Right atrium auricular region (tissue), 2 donors: ENCODE results near the gene UBR1. TPM values are rescaled to one million over a fixed set of nuclear protein-coding genes. Genes with fewer than 3 reads are reported as not detected.

ENCODE experiments used
- DNase-seq: peaks from one replicate; pipeline ENCODE4 v3.0.0-alpha.2; 2019; ENCODE audit warnings: low spot score
- H3K27ac ChIP-seq, 2 donors: fragments of 200-600 bp; sonication (generic); 1 replicate in 1 of 2; 2 replicates in 1 of 2; pipeline ENCODE4 v1.5.1; 2016 to 2019
- H3K27me3 ChIP-seq, 2 donors: fragments of 200-600 bp; sonication (generic); one replicate each; pipeline versions ENCODE4 v1.5.1 to v1.6.0; 2017 to 2019
- H3K36me3 ChIP-seq: fragments of 200-600 bp; sonication (generic); one replicate; pipeline ENCODE4 v1.5.1; 2016
- H3K4me1 ChIP-seq, 2 donors: fragments of 200-600 bp; sonication (generic); one replicate each; pipeline versions ENCODE4 v1.5.1 to v1.6.0; 2017 to 2019
- H3K4me3 ChIP-seq, 2 donors: fragments of 200-600 bp; sonication (generic); 1 replicate in 1 of 2; 2 replicates in 1 of 2; pipeline ENCODE4 v1.5.1; 2017 to 2019; ENCODE audit warnings: mild to moderate bottlenecking in 1 of 2, moderate library complexity in 1 of 2
- H3K9me3 ChIP-seq, 2 donors: fragments of 200-600 bp; sonication (generic); one replicate each; pipeline ENCODE4 v1.5.1; 2019
- CTCF ChIP-seq, 2 donors: fragments of 200-600 bp; sonication (generic); IDR thresholded peaks; one replicate each; pipeline ENCODE4 v1.5.1; 2019; ENCODE audit warnings: antibody characterized with exemption in 2 of 2
- total RNA-seq, 2 donors: library from RNA; depleted of rRNA; stranded (reverse); fragments of >200 nt; gene quantifications; one replicate each; pipeline ENCODE4 v1.1.0, GENCODE V29; 2016

Gene UBR1
- total RNA-seq, 2 donors from 2014 or later = 20.0 to 21.0 TPM

GRCh38 chr15:42919308-42919707 is 186.5 kb downstream of the UBR1 start:
- Histone ChIP-seq H3K27me3 (no peaks in the 10 kb centered on the region), H3K27ac (peak overlapping the region; percentile 95), H3K36me3 (no peaks in the 10 kb centered on the region), H3K4me3 (peak overlapping the region; percentile 99 to 100), H3K4me1 (peaks cover 0 to 29% of the 10 kb centered on the region in 2 donors), H3K9me3 (no peaks in the 10 kb centered on the region)
- DNase-seq = no peak
- no peak for TF ChIP-seq CTCF (IDR thresholded peaks at IDR 0.05)

GRCh38 chr15:42918047-42918446 is 187.8 kb downstream of the UBR1 start:
- Histone ChIP-seq H3K4me3 (no peak overlapping the region), H3K27me3 (no peaks in the 10 kb centered on the region), H3K36me3 (no peaks in the 10 kb centered on the region), H3K27ac (no peak overlapping the region), H3K4me1 (peaks cover 0 to 29% of the 10 kb centered on the region in 2 donors), H3K9me3 (no peaks in the 10 kb centered on the region)
- no peak for TF ChIP-seq CTCF (IDR thresholded peaks at IDR 0.05)
- no peak for DNase-seq

GRCh38 chr15:42915654-42916315 is 190.1 kb downstream of the UBR1 start:
- no peak overlapping the region for H3K27ac ChIP-seq

GRCh38 chr15:42914728-42915497 is 190.9 kb downstream of the UBR1 start:
- no peak overlapping the region for H3K27ac ChIP-seq
- H3K27me3 ChIP-seq = no peaks in the 10 kb centered on the region
- H3K4me1 ChIP-seq = peaks cover 0 to 19% of the 10 kb centered on the region in 2 donors
- no peaks in the 10 kb centered on the region for H3K36me3 ChIP-seq
- no peak overlapping the region for H3K4me3 ChIP-seq
- no peak for DNase-seq
- no peaks in the 10 kb centered on the region for H3K9me3 ChIP-seq
- TF ChIP-seq CTCF (IDR thresholded peaks at IDR 0.05) = no peak

More at GRCh38 chr15:42915654-42916315, 190.1 kb downstream of the UBR1 start:
- Histone ChIP-seq H3K9me3 (no peaks in the 10 kb centered on the region), H3K4me1 (peaks cover 0 to 19% of the 10 kb centered on the region in 2 donors), H3K4me3 (no peak overlapping the region), H3K27me3 (no peaks in the 10 kb centered on the region), H3K36me3 (no peaks in the 10 kb centered on the region)
- no peak for DNase-seq
- no peak for TF ChIP-seq CTCF (IDR thresholded peaks at IDR 0.05)

- no peaks in the 10 kb centered on the region for H3K27me3 ChIP-seq
- no peaks in the 10 kb centered on the region for H3K9me3 ChIP-seq
- no peaks in the 10 kb centered on the region for H3K4me1 ChIP-seq
- H3K36me3 ChIP-seq = no peaks in the 10 kb centered on the region
- DNase-seq = no peak
- no peak overlapping the region for H3K27ac ChIP-seq
- TF ChIP-seq CTCF (IDR thresholded peaks at IDR 0.05) = no peak
- no peak overlapping the region for H3K4me3 ChIP-seq
Observed at GRCh38 chr15:42911058-42911592, 194.7 kb downstream of the UBR1 start.
